ENCODE measurements around the gene PIK3CB. TPM values are rescaled to one million over a fixed set of nuclear protein-coding genes. Genes with fewer than 3 reads are reported as not detected.
"Not testable (repeated sequence)": the region's sequence is repeated elsewhere in the genome, so short reads cannot be mapped to it uniquely, and the experiment has no call there.

PIK3CB gene
- total and polyA plus RNA-seq, 10 of the 15 experiments (the other 5 are each of a cell fraction or from before 2014, with no cell fraction given) = 5.0 to 18.4 (median 10.4) TPM

DNA sequence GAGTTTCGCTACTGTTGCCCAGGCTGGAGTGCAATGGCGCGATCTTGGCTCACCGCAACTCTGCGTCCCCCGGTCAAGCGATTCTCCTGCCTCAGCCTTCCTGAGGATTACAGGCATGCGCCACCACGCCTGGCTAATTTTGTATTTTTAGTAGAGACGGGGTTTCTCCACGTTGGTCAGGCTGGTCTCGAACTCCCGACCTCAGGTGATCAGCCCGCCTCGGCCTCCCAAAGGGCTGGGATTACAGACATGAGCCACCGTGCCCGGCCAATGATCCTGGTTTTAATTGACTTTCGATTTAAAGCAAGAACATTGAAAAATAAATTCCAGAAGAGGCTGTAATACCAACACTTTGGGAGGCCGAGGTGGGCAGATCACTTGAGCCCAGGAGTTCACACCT is 1.1 kb upstream of the PIK3CB start:
- ATAC-seq; H3K9ac ChIP-seq (ENCODE audit: control insufficient read depth, insufficient read depth, low read length); H3K27me3 ChIP-seq (replicated peaks in 1 of 2; ENCODE audit: control insufficient read depth in 2 of 2, insufficient read depth in 2 of 2, low read length in 1 of 2); H3K4me3 ChIP-seq; H4K20me1 ChIP-seq (ENCODE audit: control insufficient read depth, insufficient read depth); H3K9me3 ChIP-seq (replicated peaks; ENCODE audit: control insufficient read depth, insufficient read depth, low read length); CTCF ChIA-PET; H3K36me3 ChIP-seq (ENCODE audit: control insufficient read depth in 2 of 2, insufficient read depth in 2 of 2, low read length in 1 of 2); FAIRE-seq; H2AFZ ChIP-seq (ENCODE audit: control insufficient read depth, low read depth, low read length); H3K4me1 ChIP-seq (ENCODE audit: control insufficient read depth, insufficient read depth, low read length); BruUV-seq (replicated peaks); H3K4me2 ChIP-seq (ENCODE audit: control insufficient read depth, insufficient read depth); H3K27ac ChIP-seq (ENCODE audit: control insufficient read depth, insufficient read depth); POLR2A ChIA-PET; DNase-seq (ENCODE audit: low read depth, low spot score); in situ Hi-C loops (cut with MboI): not testable (repeated sequence)
- SMC1A ChIA-PET (ENCODE audit: uncharacterized antibody, unreplicated experiment) = interaction anchor here (0.7 to 1.2 kb wide), 2 partner anchors 27 to 242 kb away, joined by 3 to 4 read pairs; partner anchors contain the start of gene CEP70
- intact Hi-C loops (cut with micrococcal nuclease; ENCODE audit: unreplicated experiment) = loop anchor here (2.0 to 10.0 kb wide), 3 partner anchors 79 to 244 kb away; partner anchors contain the start of gene CEP70
- peaks cover 23% of the 10 kb centered on the region for H3K79me2 ChIP-seq (ENCODE audit: control insufficient read depth, insufficient read depth, low read length)
- RAD21 ChIA-PET (ENCODE audit: unreplicated experiment) = interaction anchor here (1.0 kb wide), 1 partner anchor 18 kb away, joined by 4 read pairs; no protein-coding TSS in a partner anchor
- 91% methylated on average over 19 of the region's 19 CpGs for WGBS (ENCODE audit: insufficient coverage, insufficient replicate concordance, low lambda C conversion rate, missing lambda C conversion rate)

GRCh38 chr3:138835397-138835757 is 649 bp upstream of the PIK3CB start:
- in situ Hi-C loops (cut with MboI) (no loop called here), intact Hi-C loops (cut with micrococcal nuclease; ENCODE audit: unreplicated experiment) (loop anchor here (2.0 to 10.0 kb wide), 3 partner anchors 79 to 243 kb away; partner anchors contain the start of gene CEP70)
- no TSS peak for BruUV-seq (replicated peaks)
- 86% methylated on average over 4 of the region's 4 CpGs for WGBS (ENCODE audit: insufficient coverage, insufficient replicate concordance, low lambda C conversion rate, missing lambda C conversion rate)
- peak overlapping the region; percentile 88 for H3K27ac ChIP-seq (ENCODE audit: control insufficient read depth, insufficient read depth)
- RAD21 ChIA-PET (ENCODE audit: unreplicated experiment) = interaction anchor here (1.0 to 1.5 kb wide), 2 partner anchors 17 to 81 kb away, joined by 4 read pairs; no protein-coding TSS in a partner anchor
- no peaks in the 10 kb centered on the region for H4K20me1 ChIP-seq (ENCODE audit: control insufficient read depth, insufficient read depth)
- no peaks in the 10 kb centered on the region; the same call in 2 of the 3 replicates for H3K9me3 ChIP-seq (replicated peaks; ENCODE audit: control insufficient read depth, insufficient read depth, low read length)
- H3K4me3 ChIP-seq = peak overlapping the region; percentile 82
- SMC1A ChIA-PET (ENCODE audit: uncharacterized antibody, unreplicated experiment) = interaction anchor here (0.7 to 1.2 kb wide), 3 partner anchors 28 to 241 kb away, joined by 3 to 4 read pairs (median 3); partner anchors contain the start of gene CEP70
- H3K27me3 ChIP-seq (replicated peaks in 1 of 2; ENCODE audit: control insufficient read depth in 2 of 2, insufficient read depth in 2 of 2, low read length in 1 of 2) = no peaks in the 10 kb centered on the region
- H3K4me1 ChIP-seq (ENCODE audit: control insufficient read depth, insufficient read depth, low read length) = peaks cover 6% of the 10 kb centered on the region
- no peak for DNase-seq (ENCODE audit: low read depth, low spot score)
- peaks cover 23% of the 10 kb centered on the region for H3K79me2 ChIP-seq (ENCODE audit: control insufficient read depth, insufficient read depth, low read length)
- H3K9ac ChIP-seq (ENCODE audit: control insufficient read depth, insufficient read depth, low read length) = peak overlapping the region; percentile 97
- no peak for FAIRE-seq
- H3K36me3 ChIP-seq (ENCODE audit: control insufficient read depth in 2 of 2, insufficient read depth in 2 of 2, low read length in 1 of 2) = no peaks in the 10 kb centered on the region
- CTCF ChIA-PET = no interaction called here
- POLR2A ChIA-PET = no interaction called here
- peak overlapping the region; percentile 98 for H3K4me2 ChIP-seq (ENCODE audit: control insufficient read depth, insufficient read depth)
- peak overlapping the region; percentile 98 for H2AFZ ChIP-seq (ENCODE audit: control insufficient read depth, low read depth, low read length)
- ATAC-seq = no peak
- TF ChIP-seq MLLT1 (IDR thresholded peaks at IDR 0.05) (peak; percentile 40; the same call in 1 of the 2 replicates), ZNF217 (IDR thresholded peaks at IDR 0.05) (no peak), SUPT20H (IDR thresholded peaks at IDR 0.05; ENCODE audit: borderline replicate concordance, control insufficient read depth, low read depth, low read length) (no peak), TAF1 (IDR thresholded peaks at IDR 0.05; ENCODE audit: borderline replicate concordance, low read depth, low read length) (no peak), MYB (IDR thresholded peaks at IDR 0.05; ENCODE audit: borderline replicate concordance, low read depth, low read length) (no peak), POLR2A (IDR thresholded peaks at IDR 0.05; ENCODE audit: low read depth, low read length) (no peak), IKZF2 (IDR thresholded peaks at IDR 0.05) (no peak), CEBPB (IDR thresholded peaks at IDR 0.05; ENCODE audit: borderline replicate concordance in 1 of 2, low read depth in 2 of 2, low read length in 2 of 2) (no peak), NR2C1 (IDR thresholded peaks at IDR 0.05) (peak; percentile 79), MXI1 (IDR thresholded peaks at IDR 0.05; ENCODE audit: low read depth, low read length) (no peak), HDAC6 (IDR thresholded peaks at IDR 0.05; ENCODE audit: unreplicated experiment) (no peak)
- TF ChIP-seq, protein P1, sequence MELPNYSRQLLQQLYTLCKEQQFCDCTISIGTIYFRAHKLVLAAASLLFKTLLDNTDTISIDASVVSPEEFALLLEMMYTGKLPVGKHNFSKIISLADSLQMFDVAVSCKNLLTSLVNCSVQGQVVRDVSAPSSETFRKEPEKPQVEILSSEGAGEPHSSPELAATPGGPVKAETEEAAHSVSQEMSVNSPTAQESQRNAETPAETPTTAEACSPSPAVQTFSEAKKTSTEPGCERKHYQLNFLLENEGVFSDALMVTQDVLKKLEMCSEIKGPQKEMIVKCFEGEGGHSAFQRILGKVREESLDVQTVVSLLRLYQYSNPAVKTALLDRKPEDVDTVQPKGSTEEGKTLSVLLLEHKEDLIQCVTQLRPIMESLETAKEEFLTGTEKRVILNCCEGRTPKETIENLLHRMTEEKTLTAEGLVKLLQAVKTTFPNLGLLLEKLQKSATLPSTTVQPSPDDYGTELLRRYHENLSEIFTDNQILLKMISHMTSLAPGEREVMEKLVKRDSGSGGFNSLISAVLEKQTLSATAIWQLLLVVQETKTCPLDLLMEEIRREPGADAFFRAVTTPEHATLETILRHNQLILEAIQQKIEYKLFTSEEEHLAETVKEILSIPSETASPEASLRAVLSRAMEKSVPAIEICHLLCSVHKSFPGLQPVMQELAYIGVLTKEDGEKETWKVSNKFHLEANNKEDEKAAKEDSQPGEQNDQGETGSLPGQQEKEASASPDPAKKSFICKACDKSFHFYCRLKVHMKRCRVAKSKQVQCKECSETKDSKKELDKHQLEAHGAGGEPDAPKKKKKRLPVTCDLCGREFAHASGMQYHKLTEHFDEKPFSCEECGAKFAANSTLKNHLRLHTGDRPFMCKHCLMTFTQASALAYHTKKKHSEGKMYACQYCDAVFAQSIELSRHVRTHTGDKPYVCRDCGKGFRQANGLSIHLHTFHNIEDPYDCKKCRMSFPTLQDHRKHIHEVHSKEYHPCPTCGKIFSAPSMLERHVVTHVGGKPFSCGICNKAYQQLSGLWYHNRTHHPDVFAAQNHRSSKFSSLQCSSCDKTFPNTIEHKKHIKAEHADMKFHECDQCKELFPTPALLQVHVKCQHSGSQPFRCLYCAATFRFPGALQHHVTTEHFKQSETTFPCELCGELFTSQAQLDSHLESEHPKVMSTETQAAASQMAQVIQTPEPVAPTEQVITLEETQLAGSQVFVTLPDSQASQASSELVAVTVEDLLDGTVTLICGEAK (IDR thresholded peaks at IDR 0.05; ENCODE audit: borderline replicate concordance) = 0 out of 2 replicates have a peak, but pooled peaks have one; percentile 1
